Natural killer cell (primary cell): ENCODE results near the gene NRM. TPM values are rescaled to one million over a fixed set of nuclear protein-coding genes. Genes with fewer than 3 reads are reported as not detected.
A peak's percentile ranks its signal among the peaks of the same experiment; 100 is the strongest.

ENCODE experiments used
- ATAC-seq, 3 donors: fragments of 150-1000 bp in 2 of 3; fragments of 200-7000 bp in 1 of 3; cut with Tn5 transposase; 1 replicate in 1 of 3; 2 replicates in 2 of 3; pipeline ENCODE4 v1.10.0; 2021; ENCODE audit warnings: mild to moderate bottlenecking in 2 of 3, moderate library complexity in 2 of 3
- DNase-seq, 2 donors: peaks; one replicate each; pipeline versions ENCODE4 v3.0.0 to v3.0.0-alpha.2; 2013 to 2021; ENCODE audit warnings: mixed read lengths in 1 of 2
- H3K27ac ChIP-seq: one replicate; pipeline ENCODE4 v1.5.1; 2013; ENCODE audit warnings: mild to moderate bottlenecking, low read length
- H3K27me3 ChIP-seq: one replicate; pipeline ENCODE4 v1.6.1; 2013; ENCODE audit warnings: low read length; ENCODE audit not compliant: control insufficient read depth, insufficient read depth
- H3K36me3 ChIP-seq: one replicate; pipeline ENCODE4 v1.6.1; 2013; ENCODE audit warnings: low read length; ENCODE audit not compliant: control insufficient read depth, insufficient read depth
- H3K4me1 ChIP-seq: one replicate; pipeline ENCODE4 v1.6.1; 2013; ENCODE audit warnings: low read length; ENCODE audit not compliant: control insufficient read depth, insufficient read depth
- H3K4me3 ChIP-seq: one replicate; pipeline ENCODE4 v1.5.1; 2013; ENCODE audit warnings: low read length
- H3K9me3 ChIP-seq: one replicate; pipeline ENCODE4 v1.6.1; 2013; ENCODE audit warnings: low read length; ENCODE audit not compliant: control insufficient read depth, insufficient read depth
- H3K27ac Mint-ChIP-seq, 2 donors: one replicate each; pipeline ENCODE4 v1.8.0; 2022; ENCODE audit warnings: mild to moderate bottlenecking in 2 of 2, mixed read lengths in 2 of 2, moderate library complexity in 1 of 2
- H3K27me3 Mint-ChIP-seq, 2 donors: one replicate each; pipeline ENCODE4 v1.8.0; 2022; ENCODE audit warnings: low read depth in 2 of 2, mixed read lengths in 2 of 2
- H3K36me3 Mint-ChIP-seq: one replicate; pipeline ENCODE4 v1.8.0; 2022; ENCODE audit warnings: mixed read lengths
- H3K4me1 Mint-ChIP-seq, 2 donors: one replicate each; pipeline ENCODE4 v1.8.0; 2022; ENCODE audit warnings: mixed read lengths in 2 of 2
- H3K4me3 Mint-ChIP-seq: one replicate; pipeline ENCODE4 v1.8.0; 2022; ENCODE audit warnings: mild to moderate bottlenecking, moderate library complexity, mixed read lengths
- H3K9me3 Mint-ChIP-seq, 2 donors: one replicate each; pipeline ENCODE4 v1.8.0; 2022; ENCODE audit warnings: mixed read lengths in 2 of 2
- WGBS: methylation state at CpG from one replicate; pipeline ENCODE4 v1.1.7; 2013; ENCODE audit warnings: missing lambda C conversion rate; ENCODE audit not compliant: insufficient coverage; 5-methylcytosine and 5-hydroxymethylcytosine counted together
- intact Hi-C: fragments of 100-400 bp; cut with micrococcal nuclease; formaldehyde crosslinking; loops from one replicate; pipeline ENCODE4 v1.14.2; 2022
- total RNA-seq, 4 donors: library from RNA; stranded (reverse); fragments of 120-200 nt in 1 of 4; gene quantifications; one replicate each; pipeline versions ENCODE4 v1.2.3 to v1.2.4, GENCODE V29; 2013 to 2022
- TF ChIP-seq, protein P1 (sequence below): fragments of 200-600 bp; IDR thresholded peaks from one replicate; pipeline ENCODE4 v1.8.0; 2022; ENCODE audit warnings: antibody characterized with exemption

Gene NRM
- total RNA-seq, 3 donors from 2014 or later (not counting 1 experiment from before 2014, with no cell fraction given): 7.4 to 8.9 (median 8.7) TPM

- intact Hi-C loops: no loop called here
- H3K4me3 ChIP-seq: no peak overlapping the region
- peaks cover 18% of the 10 kb centered on the region for H3K36me3 Mint-ChIP-seq
- peak overlapping the region in 1 of 2 donors; percentile 35 for H3K27ac Mint-ChIP-seq
- H3K27me3 Mint-ChIP-seq: no peaks in the 10 kb centered on the region
- peaks cover 91% of the 10 kb centered on the region for H3K36me3 ChIP-seq
- WGBS: 99% methylated on average over 3 of the region's 3 CpGs
- no peaks in the 10 kb centered on the region for H3K4me1 ChIP-seq
- H3K9me3 ChIP-seq: no peaks in the 10 kb centered on the region
- no peaks in the 10 kb centered on the region for H3K4me1 Mint-ChIP-seq
- no peaks in the 10 kb centered on the region for H3K9me3 Mint-ChIP-seq
- DNase-seq (no peak), ATAC-seq (no peak)
- no peak overlapping the region for H3K4me3 Mint-ChIP-seq
- TF ChIP-seq, protein P1, sequence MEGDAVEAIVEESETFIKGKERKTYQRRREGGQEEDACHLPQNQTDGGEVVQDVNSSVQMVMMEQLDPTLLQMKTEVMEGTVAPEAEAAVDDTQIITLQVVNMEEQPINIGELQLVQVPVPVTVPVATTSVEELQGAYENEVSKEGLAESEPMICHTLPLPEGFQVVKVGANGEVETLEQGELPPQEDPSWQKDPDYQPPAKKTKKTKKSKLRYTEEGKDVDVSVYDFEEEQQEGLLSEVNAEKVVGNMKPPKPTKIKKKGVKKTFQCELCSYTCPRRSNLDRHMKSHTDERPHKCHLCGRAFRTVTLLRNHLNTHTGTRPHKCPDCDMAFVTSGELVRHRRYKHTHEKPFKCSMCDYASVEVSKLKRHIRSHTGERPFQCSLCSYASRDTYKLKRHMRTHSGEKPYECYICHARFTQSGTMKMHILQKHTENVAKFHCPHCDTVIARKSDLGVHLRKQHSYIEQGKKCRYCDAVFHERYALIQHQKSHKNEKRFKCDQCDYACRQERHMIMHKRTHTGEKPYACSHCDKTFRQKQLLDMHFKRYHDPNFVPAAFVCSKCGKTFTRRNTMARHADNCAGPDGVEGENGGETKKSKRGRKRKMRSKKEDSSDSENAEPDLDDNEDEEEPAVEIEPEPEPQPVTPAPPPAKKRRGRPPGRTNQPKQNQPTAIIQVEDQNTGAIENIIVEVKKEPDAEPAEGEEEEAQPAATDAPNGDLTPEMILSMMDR: no peak
- H3K27ac ChIP-seq: no peak overlapping the region
- no peaks in the 10 kb centered on the region for H3K27me3 ChIP-seq
These were observed 35.1 kb downstream of the NRM start for GRCh38 chr6:30655743-30656094.

DNA sequence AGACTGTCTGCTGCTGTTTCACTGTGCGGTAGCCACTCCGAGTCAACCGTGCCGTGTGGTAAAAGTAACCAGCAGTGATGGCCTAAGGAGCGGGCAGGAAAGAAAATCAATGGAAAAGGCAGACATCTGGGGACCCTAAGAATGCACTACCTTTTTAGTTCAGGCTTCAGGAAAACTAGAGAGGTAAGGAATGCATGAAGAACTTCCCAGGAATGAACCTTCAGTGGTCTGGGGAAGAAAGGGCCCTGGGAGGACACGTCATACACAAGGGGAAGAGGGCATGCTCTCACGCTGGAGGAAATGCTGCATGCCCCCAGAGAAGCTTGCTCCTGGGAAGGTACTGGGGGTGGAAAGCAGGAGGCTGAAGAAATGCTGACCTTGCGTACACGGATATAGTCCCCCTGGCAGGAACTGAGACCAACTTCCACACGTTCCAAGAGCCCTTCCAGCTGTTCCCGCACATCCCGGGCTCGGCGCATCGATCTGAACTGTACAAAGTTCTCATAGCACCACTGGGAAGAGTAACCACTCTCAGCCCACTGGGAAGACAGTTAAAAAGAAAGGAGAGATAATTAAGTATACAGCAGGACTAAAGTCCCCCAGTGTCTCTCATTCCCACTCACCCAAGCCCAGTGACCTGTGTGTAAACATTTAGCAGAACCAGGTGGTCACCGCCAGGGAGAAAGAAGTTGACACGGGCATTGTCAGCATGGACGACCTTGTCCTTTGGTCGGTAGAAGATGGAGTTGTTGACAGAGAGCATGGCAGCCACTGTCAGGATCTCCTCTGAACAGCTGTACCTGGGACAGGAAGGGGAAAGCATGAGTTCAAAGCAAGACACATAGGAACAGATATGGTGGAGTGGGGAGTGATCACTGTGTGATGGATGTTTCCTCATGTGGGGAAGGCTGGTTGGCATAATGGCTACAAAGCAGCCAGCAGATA, 35.7 kb downstream of the NRM start:
- H3K4me3 Mint-ChIP-seq: no peak overlapping the region
- no peak for DNase-seq
- Histone ChIP-seq H3K27ac (no peak overlapping the region), H3K4me1 (no peaks in the 10 kb centered on the region), H3K36me3 (peaks cover 87% of the 10 kb centered on the region), H3K9me3 (no peaks in the 10 kb centered on the region), H3K4me3 (no peak overlapping the region), H3K27me3 (no peaks in the 10 kb centered on the region)
- H3K4me1 Mint-ChIP-seq: no peaks in the 10 kb centered on the region
- H3K27me3 Mint-ChIP-seq: no peaks in the 10 kb centered on the region
- WGBS: 96% methylated on average over 19 of the region's 19 CpGs
- no peak for ATAC-seq
- peak overlapping the region in 1 of 2 donors; percentile 35 for H3K27ac Mint-ChIP-seq
- TF ChIP-seq, protein P1: no peak
- H3K9me3 Mint-ChIP-seq: no peaks in the 10 kb centered on the region
- intact Hi-C loops: no loop called here
- H3K36me3 Mint-ChIP-seq: peaks cover 18% of the 10 kb centered on the region

GRCh38 chr6:30651143-30651542, 39.6 kb downstream of the NRM start:
- ATAC-seq (no peak), DNase-seq (no peak)
- TF ChIP-seq, protein P1: no peak
- peaks cover 54% of the 10 kb centered on the region for H3K36me3 ChIP-seq
- H3K27ac ChIP-seq: no peak overlapping the region
- Mint-ChIP-seq H3K4me3 (no peak overlapping the region), H3K27ac (peak overlapping the region in 1 of 2 donors; percentile 44), H3K4me1 (peaks cover 7 to 17% of the 10 kb centered on the region in 2 donors), H3K9me3 (no peaks in the 10 kb centered on the region), H3K36me3 (peaks cover 18% of the 10 kb centered on the region), H3K27me3 (no peaks in the 10 kb centered on the region)
- 88% methylated on average over 11 of the region's 12 CpGs for WGBS
- peaks cover 16% of the 10 kb centered on the region for H3K4me1 ChIP-seq
- H3K4me3 ChIP-seq: no peak overlapping the region
- H3K9me3 ChIP-seq: no peaks in the 10 kb centered on the region
- intact Hi-C loops: no loop called here
- no peaks in the 10 kb centered on the region for H3K27me3 ChIP-seq
